ENCODE data around the gene TNXB. TPM values are rescaled to one million over a fixed set of nuclear protein-coding genes. Genes with fewer than 3 reads are reported as not detected.
A peak's percentile ranks its signal among the peaks of the same experiment; 100 is the strongest.

TNXB gene
- total RNA-seq, 1 experiment from 2014 or later = 1.8 TPM

DNA sequence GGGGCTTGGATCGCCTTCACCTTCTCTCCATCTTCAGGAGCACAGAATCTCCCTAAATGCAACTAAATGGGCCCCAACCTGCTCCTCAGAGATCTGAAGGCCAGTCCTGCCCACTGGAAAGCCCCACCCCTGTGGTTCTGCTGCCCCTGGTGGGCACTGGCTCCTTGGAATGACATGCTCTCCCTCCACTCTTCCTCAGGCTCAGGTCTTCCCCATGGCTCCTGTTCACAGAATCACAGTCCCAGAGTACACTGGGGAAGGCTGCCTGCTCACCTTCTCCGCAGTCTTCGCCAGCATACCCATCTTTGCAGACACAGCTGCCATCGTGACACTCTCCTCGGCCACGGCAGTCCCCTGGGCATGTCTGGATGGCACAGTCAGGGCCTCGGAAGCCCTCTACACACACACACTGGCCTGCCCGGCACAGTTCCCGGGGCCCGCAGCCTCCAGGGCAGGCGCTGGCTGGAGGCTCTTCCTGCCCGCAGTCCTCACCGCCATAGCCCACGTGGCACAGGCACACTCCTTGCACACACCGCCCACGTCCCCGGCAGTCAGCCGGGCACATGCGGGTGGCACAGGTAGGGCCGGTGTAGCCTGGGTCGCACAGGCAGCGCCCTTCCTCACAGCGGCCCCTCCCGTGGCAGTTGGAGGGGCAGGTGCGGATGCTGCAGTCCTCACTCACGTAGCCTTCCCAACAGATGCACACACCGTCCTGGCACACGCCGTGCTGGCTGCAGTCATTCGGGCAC, 13.6 kb downstream of the TNXB start:
- no peaks in the 10 kb centered on the region; the same call in 1 of the 2 replicates for H3K27me3 ChIP-seq (ENCODE audit: control insufficient read depth, insufficient read depth, low read length)
- BruUV-seq (replicated peaks) = no TSS peak
- no peak overlapping the region for H3K27ac ChIP-seq (ENCODE audit: low read length)
- ChIA-PET POLR2A (interaction anchor here (0.7 kb wide), 1 partner anchor 441 kb away, joined by 3 read pairs; no protein-coding TSS in a partner anchor), CTCF (interaction anchor here (0.5 kb wide), 1 partner anchor 9 kb away, joined by 3 read pairs; no protein-coding TSS in a partner anchor)
- no peaks in the 10 kb centered on the region for H3K36me3 ChIP-seq (ENCODE audit: control insufficient read depth, insufficient read depth, low read length)
- H3K4me3 ChIP-seq (ENCODE audit: low read depth in 2 of 2, low read length in 2 of 2) = no peak overlapping the region
- H3K4me1 ChIP-seq (ENCODE audit: control insufficient read depth, insufficient read depth, low read length) = no peaks in the 10 kb centered on the region
- in situ Hi-C loops (cut with HindIII; ENCODE audit: low pct_unique_long_range_greater_than_20kb, low sequenced_read_pairs) (no loop called here), intact Hi-C loops (cut with micrococcal nuclease; ENCODE audit: unreplicated experiment) (no loop called here)
- TF ChIP-seq, protein P1, sequence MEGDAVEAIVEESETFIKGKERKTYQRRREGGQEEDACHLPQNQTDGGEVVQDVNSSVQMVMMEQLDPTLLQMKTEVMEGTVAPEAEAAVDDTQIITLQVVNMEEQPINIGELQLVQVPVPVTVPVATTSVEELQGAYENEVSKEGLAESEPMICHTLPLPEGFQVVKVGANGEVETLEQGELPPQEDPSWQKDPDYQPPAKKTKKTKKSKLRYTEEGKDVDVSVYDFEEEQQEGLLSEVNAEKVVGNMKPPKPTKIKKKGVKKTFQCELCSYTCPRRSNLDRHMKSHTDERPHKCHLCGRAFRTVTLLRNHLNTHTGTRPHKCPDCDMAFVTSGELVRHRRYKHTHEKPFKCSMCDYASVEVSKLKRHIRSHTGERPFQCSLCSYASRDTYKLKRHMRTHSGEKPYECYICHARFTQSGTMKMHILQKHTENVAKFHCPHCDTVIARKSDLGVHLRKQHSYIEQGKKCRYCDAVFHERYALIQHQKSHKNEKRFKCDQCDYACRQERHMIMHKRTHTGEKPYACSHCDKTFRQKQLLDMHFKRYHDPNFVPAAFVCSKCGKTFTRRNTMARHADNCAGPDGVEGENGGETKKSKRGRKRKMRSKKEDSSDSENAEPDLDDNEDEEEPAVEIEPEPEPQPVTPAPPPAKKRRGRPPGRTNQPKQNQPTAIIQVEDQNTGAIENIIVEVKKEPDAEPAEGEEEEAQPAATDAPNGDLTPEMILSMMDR (IDR thresholded peaks at IDR 0.05) = no peak
- no peak for TF ChIP-seq POLR2AphosphoS5 (IDR thresholded peaks at IDR 0.05; ENCODE audit: low read depth, low read length)
- DNase-seq (ENCODE audit: low read depth, low spot score) (no peak), ATAC-seq (peak; percentile 22)
- H3K9me3 ChIP-seq (ENCODE audit: control insufficient read depth, insufficient read depth, low read depth, low read length) = no peaks in the 10 kb centered on the region

DNA sequence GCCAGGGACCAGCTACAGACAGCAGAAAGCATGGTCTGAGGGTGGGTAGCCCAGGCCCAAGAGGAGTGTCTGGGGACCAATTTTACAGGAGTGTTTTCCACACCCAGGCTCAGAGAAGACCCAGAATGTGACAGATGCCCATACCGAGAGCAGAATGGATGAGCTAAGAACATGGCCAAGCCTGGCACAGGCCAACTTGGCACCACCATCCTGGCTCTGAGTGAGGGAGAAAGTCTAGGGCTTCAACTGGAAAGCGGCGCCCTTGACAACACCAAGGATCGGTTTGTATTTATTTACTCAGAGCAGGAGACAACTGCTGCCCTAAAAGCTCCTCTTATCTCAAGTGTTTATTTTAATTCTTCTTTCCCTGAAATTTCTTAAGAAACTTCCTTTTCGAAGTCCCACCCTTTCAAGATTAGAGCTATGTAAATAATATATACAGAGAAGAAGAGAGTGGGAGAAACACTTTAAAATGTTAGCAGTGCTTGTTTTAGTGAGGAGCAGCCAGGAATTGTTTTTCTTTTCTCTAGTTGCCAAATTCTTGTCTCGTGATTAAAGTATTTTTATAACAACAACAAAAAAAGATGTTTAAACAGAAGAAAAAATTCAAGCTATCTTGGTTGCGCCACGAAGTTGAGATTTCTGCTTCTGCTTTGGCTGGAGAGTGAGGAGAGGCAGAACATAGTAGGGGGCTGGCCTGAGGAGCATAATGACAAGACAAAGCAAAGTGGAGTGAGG, 16.2 kb downstream of the TNXB start:
- ATAC-seq = no peak
- no peak for DNase-seq (ENCODE audit: low read depth, low spot score)
- Histone ChIP-seq H3K9me3 (ENCODE audit: control insufficient read depth, insufficient read depth, low read depth, low read length) (no peaks in the 10 kb centered on the region), H3K4me3 (ENCODE audit: low read depth in 2 of 2, low read length in 2 of 2) (no peak overlapping the region), H3K27me3 (ENCODE audit: control insufficient read depth, insufficient read depth, low read length) (no peaks in the 10 kb centered on the region; the same call in 1 of the 2 replicates), H3K4me1 (ENCODE audit: control insufficient read depth, insufficient read depth, low read length) (no peaks in the 10 kb centered on the region), H3K36me3 (ENCODE audit: control insufficient read depth, insufficient read depth, low read length) (no peaks in the 10 kb centered on the region), H3K27ac (ENCODE audit: low read length) (no peak overlapping the region)
- CTCF ChIA-PET = interaction anchor here (0.6 kb wide), 1 partner anchor 9 kb away, joined by 6 read pairs; no protein-coding TSS in a partner anchor
- in situ Hi-C loops (cut with HindIII; ENCODE audit: low pct_unique_long_range_greater_than_20kb, low sequenced_read_pairs) = no loop called here
- POLR2A ChIA-PET = no interaction called here
- TF ChIP-seq, protein P1 (IDR thresholded peaks at IDR 0.05) = no peak
- no peak for TF ChIP-seq TCF7L2 (IDR thresholded peaks at IDR 0.05; ENCODE audit: low read depth, low read length)
- no peak for TF ChIP-seq SIN3A (IDR thresholded peaks at IDR 0.05; ENCODE audit: borderline replicate concordance, insufficient read depth, low read depth, low read length)
- TF ChIP-seq, protein P2, sequence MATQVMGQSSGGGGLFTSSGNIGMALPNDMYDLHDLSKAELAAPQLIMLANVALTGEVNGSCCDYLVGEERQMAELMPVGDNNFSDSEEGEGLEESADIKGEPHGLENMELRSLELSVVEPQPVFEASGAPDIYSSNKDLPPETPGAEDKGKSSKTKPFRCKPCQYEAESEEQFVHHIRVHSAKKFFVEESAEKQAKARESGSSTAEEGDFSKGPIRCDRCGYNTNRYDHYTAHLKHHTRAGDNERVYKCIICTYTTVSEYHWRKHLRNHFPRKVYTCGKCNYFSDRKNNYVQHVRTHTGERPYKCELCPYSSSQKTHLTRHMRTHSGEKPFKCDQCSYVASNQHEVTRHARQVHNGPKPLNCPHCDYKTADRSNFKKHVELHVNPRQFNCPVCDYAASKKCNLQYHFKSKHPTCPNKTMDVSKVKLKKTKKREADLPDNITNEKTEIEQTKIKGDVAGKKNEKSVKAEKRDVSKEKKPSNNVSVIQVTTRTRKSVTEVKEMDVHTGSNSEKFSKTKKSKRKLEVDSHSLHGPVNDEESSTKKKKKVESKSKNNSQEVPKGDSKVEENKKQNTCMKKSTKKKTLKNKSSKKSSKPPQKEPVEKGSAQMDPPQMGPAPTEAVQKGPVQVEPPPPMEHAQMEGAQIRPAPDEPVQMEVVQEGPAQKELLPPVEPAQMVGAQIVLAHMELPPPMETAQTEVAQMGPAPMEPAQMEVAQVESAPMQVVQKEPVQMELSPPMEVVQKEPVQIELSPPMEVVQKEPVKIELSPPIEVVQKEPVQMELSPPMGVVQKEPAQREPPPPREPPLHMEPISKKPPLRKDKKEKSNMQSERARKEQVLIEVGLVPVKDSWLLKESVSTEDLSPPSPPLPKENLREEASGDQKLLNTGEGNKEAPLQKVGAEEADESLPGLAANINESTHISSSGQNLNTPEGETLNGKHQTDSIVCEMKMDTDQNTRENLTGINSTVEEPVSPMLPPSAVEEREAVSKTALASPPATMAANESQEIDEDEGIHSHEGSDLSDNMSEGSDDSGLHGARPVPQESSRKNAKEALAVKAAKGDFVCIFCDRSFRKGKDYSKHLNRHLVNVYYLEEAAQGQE (IDR thresholded peaks at IDR 0.05; ENCODE audit: insufficient read depth in 1 of 2, low read depth in 2 of 2, low read length in 1 of 2) = no peak
- TF ChIP-seq POLR2AphosphoS5 (IDR thresholded peaks at IDR 0.05; ENCODE audit: low read depth, low read length) = no peak
- intact Hi-C loops (cut with micrococcal nuclease; ENCODE audit: unreplicated experiment) = no loop called here
- no TSS peak for BruUV-seq (replicated peaks)
